PFSK-1 (cell line): ENCODE measurements around the gene GABBR2.

ENCODE experiments used
- POLR2AphosphoS5 ChIP-seq: IDR thresholded peaks from 2 replicates; pipeline ENCODE4 v1.6.1; 2012; ENCODE audit warnings: low read depth, mild to moderate bottlenecking, control low read depth, low read length, moderate library complexity
- SIN3A ChIP-seq: IDR thresholded peaks from 2 replicates; pipeline ENCODE4 v1.6.1; 2012; ENCODE audit warnings: mild to moderate bottlenecking, low read length, moderate library complexity, borderline replicate concordance; ENCODE audit not compliant: insufficient read depth
- TAF1 ChIP-seq: IDR thresholded peaks from 2 replicates; pipeline ENCODE4 v1.6.1; 2012; ENCODE audit warnings: low read length, control low read depth, borderline replicate concordance; ENCODE audit not compliant: insufficient read depth
- TF ChIP-seq, protein P1 (sequence below), 2 experiments: IDR thresholded peaks; 2 replicates each; pipeline versions ENCODE4 v1.6.1 to v1.8.0; 2011 to 2012; ENCODE audit warnings: low read depth in 2 of 2, low read length in 2 of 2, control low read depth in 1 of 2, inconsistent platforms in 1 of 2, mild to moderate bottlenecking in 1 of 2, moderate library complexity in 1 of 2; ENCODE audit not compliant: insufficient read depth in 1 of 2

DNA sequence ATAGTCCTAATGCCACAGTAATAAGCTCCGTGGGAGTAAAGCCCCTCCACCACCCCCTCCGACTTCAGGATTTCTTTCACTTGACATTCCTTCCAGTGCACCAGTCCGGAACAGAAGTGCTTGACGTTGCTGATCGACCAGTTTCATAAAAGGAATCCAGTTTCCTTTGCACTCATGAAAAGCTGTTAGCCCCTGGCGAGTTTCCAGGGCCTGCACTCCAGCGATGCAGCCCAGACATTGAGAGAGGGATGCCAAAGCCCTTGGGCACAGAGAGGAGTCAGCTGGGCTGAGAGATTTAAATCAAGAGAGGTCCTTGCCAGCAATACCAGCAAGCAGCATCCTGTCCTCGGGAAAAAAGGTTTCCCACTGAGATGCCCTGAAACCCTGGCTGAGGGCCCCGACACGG is 170.1 kb downstream of the GABBR2 start:
- no peak for TF ChIP-seq POLR2AphosphoS5
- TF ChIP-seq, protein P1, sequence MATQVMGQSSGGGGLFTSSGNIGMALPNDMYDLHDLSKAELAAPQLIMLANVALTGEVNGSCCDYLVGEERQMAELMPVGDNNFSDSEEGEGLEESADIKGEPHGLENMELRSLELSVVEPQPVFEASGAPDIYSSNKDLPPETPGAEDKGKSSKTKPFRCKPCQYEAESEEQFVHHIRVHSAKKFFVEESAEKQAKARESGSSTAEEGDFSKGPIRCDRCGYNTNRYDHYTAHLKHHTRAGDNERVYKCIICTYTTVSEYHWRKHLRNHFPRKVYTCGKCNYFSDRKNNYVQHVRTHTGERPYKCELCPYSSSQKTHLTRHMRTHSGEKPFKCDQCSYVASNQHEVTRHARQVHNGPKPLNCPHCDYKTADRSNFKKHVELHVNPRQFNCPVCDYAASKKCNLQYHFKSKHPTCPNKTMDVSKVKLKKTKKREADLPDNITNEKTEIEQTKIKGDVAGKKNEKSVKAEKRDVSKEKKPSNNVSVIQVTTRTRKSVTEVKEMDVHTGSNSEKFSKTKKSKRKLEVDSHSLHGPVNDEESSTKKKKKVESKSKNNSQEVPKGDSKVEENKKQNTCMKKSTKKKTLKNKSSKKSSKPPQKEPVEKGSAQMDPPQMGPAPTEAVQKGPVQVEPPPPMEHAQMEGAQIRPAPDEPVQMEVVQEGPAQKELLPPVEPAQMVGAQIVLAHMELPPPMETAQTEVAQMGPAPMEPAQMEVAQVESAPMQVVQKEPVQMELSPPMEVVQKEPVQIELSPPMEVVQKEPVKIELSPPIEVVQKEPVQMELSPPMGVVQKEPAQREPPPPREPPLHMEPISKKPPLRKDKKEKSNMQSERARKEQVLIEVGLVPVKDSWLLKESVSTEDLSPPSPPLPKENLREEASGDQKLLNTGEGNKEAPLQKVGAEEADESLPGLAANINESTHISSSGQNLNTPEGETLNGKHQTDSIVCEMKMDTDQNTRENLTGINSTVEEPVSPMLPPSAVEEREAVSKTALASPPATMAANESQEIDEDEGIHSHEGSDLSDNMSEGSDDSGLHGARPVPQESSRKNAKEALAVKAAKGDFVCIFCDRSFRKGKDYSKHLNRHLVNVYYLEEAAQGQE (IDR thresholded peaks at IDR 0.05; ENCODE audit: insufficient read depth in 1 of 2, low read depth in 2 of 2, low read length in 2 of 2): no peak
- no peak for TF ChIP-seq SIN3A
- TF ChIP-seq TAF1: no peak
